Stimulated activated CD4-positive, alpha-beta T cell treated with anti-CD3 and anti-CD28 coated beads, TNF-alpha, amount 100 ng/mL, for 1 hour (primary cell): Measurements from ENCODE around the gene DHRS4L2.
A peak's percentile ranks its signal among the peaks of the same experiment; 100 is the strongest.

Experiments
- DNase-seq, 3 donors: peaks; one replicate each; pipeline ENCODE4 v3.0.0-alpha.2; 2020; ENCODE audit warnings: low read depth in 3 of 3, low spot score in 1 of 3

Gene DHRS4L2

GRCh38 chr14:24051789-24052655, 63.3 kb downstream of the DHRS4L2 start, which contains the start of gene CARMIL3:
Gene CARMIL3 (plus strand): TSS chr14:24052009. CDS start chr14:24052154, 145 bp downstream.
- DNase-seq = peak in 2 of 3 donors; percentile 24 to 45

- peak in 1 of 3 donors; percentile 24 for DNase-seq
These were observed 64.2 kb downstream of the DHRS4L2 start for GRCh38 chr14:24052656-24053547.

- no peak for DNase-seq
These were observed 65.0 kb downstream of the DHRS4L2 start for GRCh38 chr14:24053548-24054323.

GRCh38 chr14:24054324-24054641, 65.6 kb downstream of the DHRS4L2 start:
- no peak for DNase-seq

- no peak for DNase-seq
These were observed 65.9 kb downstream of the DHRS4L2 start for GRCh38 chr14:24054646-24055045.
